Measurements from ENCODE around the gene PRR12.
A peak's percentile ranks its signal among the peaks of the same experiment; 100 is the strongest.
"Not testable (repeated sequence)": the region's sequence is repeated elsewhere in the genome, so short reads cannot be mapped to it uniquely, and the experiment has no call there.

The PRR12 gene

GRCh38 chr19:49599378-49600295, 8.7 kb downstream of the PRR12 start:
- intact Hi-C loops (cut with micrococcal nuclease), result no loop called here
- H3K27me3 Mint-ChIP-seq, result no peaks in the 10 kb centered on the region
- peaks cover 17% of the 10 kb centered on the region for H3K4me1 Mint-ChIP-seq (ENCODE audit: low read depth)
- H3K27ac Mint-ChIP-seq, result peak overlapping the region; percentile 61
- H3K4me3 Mint-ChIP-seq, result no peak overlapping the region
- H3K9me3 Mint-ChIP-seq, result no peaks in the 10 kb centered on the region
- H3K36me3 Mint-ChIP-seq (ENCODE audit: low read depth), result peaks cover 98% of the 10 kb centered on the region

GRCh38 chr19:49601482-49602038, 10.6 kb downstream of the PRR12 start:
- intact Hi-C loops (cut with micrococcal nuclease), result no loop called here
- no peaks in the 10 kb centered on the region for H3K27me3 Mint-ChIP-seq
- H3K36me3 Mint-ChIP-seq (ENCODE audit: low read depth), result peaks cover 97% of the 10 kb centered on the region
- no peak overlapping the region for H3K4me3 Mint-ChIP-seq
- no peak overlapping the region for H3K27ac Mint-ChIP-seq
- H3K4me1 Mint-ChIP-seq (ENCODE audit: low read depth), result peaks cover 22% of the 10 kb centered on the region
- H3K9me3 Mint-ChIP-seq, result no peaks in the 10 kb centered on the region

- Mint-ChIP-seq H3K4me1 (ENCODE audit: low read depth) (peaks cover 22% of the 10 kb centered on the region), H3K36me3 (ENCODE audit: low read depth) (peaks cover 97% of the 10 kb centered on the region), H3K27me3 (no peaks in the 10 kb centered on the region), H3K27ac (no peak overlapping the region), H3K4me3 (no peak overlapping the region), H3K9me3 (no peaks in the 10 kb centered on the region)
- intact Hi-C loops (cut with micrococcal nuclease), result no loop called here
Observed at GRCh38 chr19:49602806-49603205, 11.8 kb downstream of the PRR12 start.

- H3K4me3 Mint-ChIP-seq, result no peak overlapping the region
- no peak overlapping the region for H3K27ac Mint-ChIP-seq
- peaks cover 97% of the 10 kb centered on the region for H3K36me3 Mint-ChIP-seq (ENCODE audit: low read depth)
- peaks cover 8% of the 10 kb centered on the region for H3K4me1 Mint-ChIP-seq (ENCODE audit: low read depth)
- no peaks in the 10 kb centered on the region for H3K9me3 Mint-ChIP-seq
- no peaks in the 10 kb centered on the region for H3K27me3 Mint-ChIP-seq
- intact Hi-C loops (cut with micrococcal nuclease), result no loop called here
Observed at GRCh38 chr19:49605605-49606004, 14.6 kb downstream of the PRR12 start.

- intact Hi-C loops (cut with micrococcal nuclease), result no loop called here
- H3K9me3 Mint-ChIP-seq, result no peaks in the 10 kb centered on the region
- peak overlapping the region; percentile 42 for H3K27ac Mint-ChIP-seq
- no peaks in the 10 kb centered on the region for H3K27me3 Mint-ChIP-seq
- H3K4me1 Mint-ChIP-seq (ENCODE audit: low read depth), result peaks cover 24% of the 10 kb centered on the region
- H3K4me3 Mint-ChIP-seq, result no peak overlapping the region
- H3K36me3 Mint-ChIP-seq (ENCODE audit: low read depth), result peaks cover 91% of the 10 kb centered on the region
Observed at GRCh38 chr19:49609499-49610092, 18.6 kb downstream of the PRR12 start.

- intact Hi-C loops (cut with micrococcal nuclease), result no loop called here
- Mint-ChIP-seq H3K4me3 (no peak overlapping the region), H3K36me3 (ENCODE audit: low read depth) (peaks cover 93% of the 10 kb centered on the region), H3K9me3 (no peaks in the 10 kb centered on the region), H3K27ac (no peak overlapping the region), H3K27me3 (no peaks in the 10 kb centered on the region), H3K4me1 (ENCODE audit: low read depth) (peaks cover 16% of the 10 kb centered on the region)
Observed at GRCh38 chr19:49613374-49613773, 22.4 kb downstream of the PRR12 start.

- Mint-ChIP-seq H3K4me3 (no peak overlapping the region), H3K27ac (peak overlapping the region; percentile 24), H3K4me1 (ENCODE audit: low read depth) (peaks cover 16% of the 10 kb centered on the region), H3K9me3 (no peaks in the 10 kb centered on the region), H3K36me3 (ENCODE audit: low read depth) (peaks cover 93% of the 10 kb centered on the region), H3K27me3 (no peaks in the 10 kb centered on the region)
- intact Hi-C loops (cut with micrococcal nuclease), result no loop called here
Observed at GRCh38 chr19:49614096-49614833, 23.3 kb downstream of the PRR12 start.

GRCh38 chr19:49615861-49616260, 24.9 kb downstream of the PRR12 start:
- intact Hi-C loops (cut with micrococcal nuclease), result no loop called here
- no peaks in the 10 kb centered on the region for H3K9me3 Mint-ChIP-seq
- no peak overlapping the region for H3K27ac Mint-ChIP-seq
- no peaks in the 10 kb centered on the region for H3K27me3 Mint-ChIP-seq
- H3K4me3 Mint-ChIP-seq, result no peak overlapping the region
- H3K4me1 Mint-ChIP-seq (ENCODE audit: low read depth), result peaks cover 16% of the 10 kb centered on the region
- H3K36me3 Mint-ChIP-seq (ENCODE audit: low read depth), result peaks cover 93% of the 10 kb centered on the region

GRCh38 chr19:49616532-49616931, 25.6 kb downstream of the PRR12 start:
- Mint-ChIP-seq H3K4me3 (no peak overlapping the region), H3K27ac (no peak overlapping the region), H3K4me1 (ENCODE audit: low read depth) (peaks cover 16% of the 10 kb centered on the region), H3K36me3 (ENCODE audit: low read depth) (peaks cover 95% of the 10 kb centered on the region), H3K9me3 (no peaks in the 10 kb centered on the region), H3K27me3 (no peaks in the 10 kb centered on the region)
- intact Hi-C loops (cut with micrococcal nuclease), result no loop called here

GRCh38 chr19:49616945-49617344, 26.0 kb downstream of the PRR12 start:
- Mint-ChIP-seq H3K36me3 (ENCODE audit: low read depth) (peaks cover 99% of the 10 kb centered on the region), H3K9me3 (no peaks in the 10 kb centered on the region), H3K27ac (no peak overlapping the region), H3K4me3 (no peak overlapping the region), H3K27me3 (no peaks in the 10 kb centered on the region), H3K4me1 (ENCODE audit: low read depth) (peaks cover 15% of the 10 kb centered on the region)
- intact Hi-C loops (cut with micrococcal nuclease), result no loop called here

GRCh38 chr19:49617860-49618259, 26.9 kb downstream of the PRR12 start:
- peak overlapping the region; percentile 1 for H3K27ac Mint-ChIP-seq
- H3K9me3 Mint-ChIP-seq; intact Hi-C loops (cut with micrococcal nuclease): not testable (repeated sequence)

GRCh38 chr19:49624967-49625910, 34.3 kb downstream of the PRR12 start:
- no peaks in the 10 kb centered on the region for H3K27me3 Mint-ChIP-seq
- intact Hi-C loops (cut with micrococcal nuclease), result no loop called here
- no peak overlapping the region for H3K27ac Mint-ChIP-seq
- peaks cover 99% of the 10 kb centered on the region for H3K36me3 Mint-ChIP-seq (ENCODE audit: low read depth)
- H3K9me3 Mint-ChIP-seq, result no peaks in the 10 kb centered on the region
- no peaks in the 10 kb centered on the region for H3K4me1 Mint-ChIP-seq (ENCODE audit: low read depth)
- H3K4me3 Mint-ChIP-seq, result no peak overlapping the region

More at GRCh38 chr19:49617860-49618259, 26.9 kb downstream of the PRR12 start:
- H3K36me3 Mint-ChIP-seq (ENCODE audit: low read depth), result peaks cover 99% of the 10 kb centered on the region
- not testable (repeated sequence) for H3K27me3 Mint-ChIP-seq; H3K4me1 Mint-ChIP-seq (ENCODE audit: low read depth); H3K4me3 Mint-ChIP-seq

- H3K4me3 Mint-ChIP-seq, result no peak overlapping the region
- intact Hi-C loops (cut with micrococcal nuclease), result no loop called here
- no peaks in the 10 kb centered on the region for H3K4me1 Mint-ChIP-seq (ENCODE audit: low read depth)
- no peak overlapping the region for H3K27ac Mint-ChIP-seq
- no peaks in the 10 kb centered on the region for H3K27me3 Mint-ChIP-seq
- H3K9me3 Mint-ChIP-seq, result no peaks in the 10 kb centered on the region
- peaks cover 89% of the 10 kb centered on the region for H3K36me3 Mint-ChIP-seq (ENCODE audit: low read depth)
Observed at GRCh38 chr19:49626226-49626625, 35.2 kb downstream of the PRR12 start.

Data from dendritic cell treated with granulocyte-macrophage colony-stimulating factor and Interleukin-4, amounts not matched to agents 40 ng/mL and 50 ng/mL, for 4 days (primary cell).